Right lobe of liver (tissue), 6 donors: ENCODE data around the gene CLNK. TPM values are rescaled to one million over a fixed set of nuclear protein-coding genes. Genes with fewer than 3 reads are reported as not detected.

Experiments used
- ATAC-seq, 4 donors: fragments of 200-7000 bp; cut with Tn5 transposase; one replicate each; pipeline ENCODE4 v1.9.1; 2020; ENCODE audit warnings: mild to moderate bottlenecking in 4 of 4, moderate library complexity in 4 of 4
- DNase-seq, 3 donors: peaks; one replicate each; pipeline ENCODE4 v3.0.0-alpha.2; 2020
- H3K27ac ChIP-seq, 3 donors: fragments of 200-600 bp; one replicate each; pipeline ENCODE4 v1.8.0; 2022
- H3K27me3 ChIP-seq, 2 donors: fragments of 200-600 bp; one replicate each; pipeline ENCODE4 v1.8.0; 2022
- H3K36me3 ChIP-seq, 4 donors: fragments of 200-600 bp; sonication (generic) in 1 of 4; one replicate each; pipeline versions ENCODE4 v1.5.1 to v1.8.0; 2017 to 2022; ENCODE audit warnings: control low read depth in 1 of 4
- H3K4me1 ChIP-seq, 4 donors: fragments of 200-600 bp; sonication (generic) in 1 of 4; one replicate each; pipeline versions ENCODE4 v1.5.1 to v1.8.0; 2017 to 2022; ENCODE audit warnings: control low read depth in 1 of 4
- H3K4me3 ChIP-seq, 3 donors: fragments of 200-600 bp; one replicate each; pipeline ENCODE4 v1.8.0; 2022
- H3K9me3 ChIP-seq, 4 donors: fragments of 200-600 bp; sonication (generic) in 1 of 4; one replicate each; pipeline versions ENCODE4 v1.5.1 to v1.8.0; 2017 to 2022; ENCODE audit warnings: control low read depth in 1 of 4
- CTCF ChIP-seq, 4 donors: fragments of 200-600 bp in 3 of 4; fragments of 450-650 bp in 1 of 4; IDR thresholded peaks; one replicate each; pipeline versions ENCODE4 v1.5.1 to v1.8.0; 2016 to 2022; ENCODE audit warnings: antibody characterized with exemption in 4 of 4, mild to moderate bottlenecking in 2 of 4
- POLR2A ChIP-seq: fragments of 450-650 bp; IDR thresholded peaks from one replicate; pipeline ENCODE4 v1.6.1; 2017; ENCODE audit warnings: antibody characterized with exemption, mild to moderate bottlenecking
- WGBS: methylation state at CpG from one replicate; pipeline ENCODE4 v1.1.6; 2018; ENCODE audit warnings: low coverage, low lambda C conversion rate; ENCODE audit not compliant: insufficient coverage; ENCODE audit errors: missing lambda C conversion rate; 5-methylcytosine and 5-hydroxymethylcytosine counted together
- intact Hi-C, 2 donors: fragments of 100-400 bp; cut with DNase I; formaldehyde crosslinking; loops; one replicate each; pipeline versions ENCODE4 v1.11.2 to v1.14.1; 2022
- total RNA-seq, 6 experiments: library from RNA; depleted of rRNA in 2 of 6; stranded (reverse); fragments of >200 nt in 2 of 6; fragmentation: NEBNext Ultra II Directional in 3 of 6; extraction: Animal tissue kit (Norgen Biotek cat#: 25700) in 3 of 6; gene quantifications; one replicate each; pipeline versions ENCODE4 v1.1.0 to v1.2.4, GENCODE V29; 2016 to 2023
- donor health status: DM: no; HTN: yes; CAD: no.
- donor health status: DM: no; HTN: no; CAD: no.
- donor health status: DM: no; HTN: no; CAD: no.
- donor health status: DM: no; HTN: yes; CAD: no.
- donor health status: DM: no; HTN: yes; CAD: no.

Gene CLNK
- total RNA-seq, 6 experiments from 2014 or later: not detected

- TF ChIP-seq CTCF (IDR thresholded peaks at IDR 0.05) (no peak), POLR2A (no peak)
- DNase-seq (no peak), ATAC-seq (peak in 3 of 4 donors; percentile 27 to 80 (median 37))
- H3K27ac ChIP-seq: no peak overlapping the region
- intact Hi-C loops: no loop called here
- 35% methylated on average over 6 of the region's 11 CpGs for WGBS
- H3K4me3 ChIP-seq: no peak overlapping the region
- H3K4me1 ChIP-seq: no peaks in the 10 kb centered on the region
- H3K27me3 ChIP-seq: no peaks in the 10 kb centered on the region
- no peaks in the 10 kb centered on the region for H3K36me3 ChIP-seq
- H3K9me3 ChIP-seq: no peaks in the 10 kb centered on the region
Observed at GRCh38 chr4:10530137-10530786, 154.3 kb downstream of the CLNK start.

- no peaks in the 10 kb centered on the region for H3K9me3 ChIP-seq
- no peaks in the 10 kb centered on the region for H3K36me3 ChIP-seq
- no peak for TF ChIP-seq CTCF (IDR thresholded peaks at IDR 0.05)
- TF ChIP-seq POLR2A: no peak
- WGBS: 52% methylated on average over 2 of the region's 2 CpGs
- H3K4me1 ChIP-seq: no peaks in the 10 kb centered on the region
- intact Hi-C loops: no loop called here
- no peak for DNase-seq
- H3K27ac ChIP-seq: no peak overlapping the region
- H3K27me3 ChIP-seq: no peaks in the 10 kb centered on the region
- ATAC-seq: peak in 2 of 4 donors; percentile 30 to 69
- H3K4me3 ChIP-seq: no peak overlapping the region
Observed at GRCh38 chr4:10529291-10530136, 155.1 kb downstream of the CLNK start.

GRCh38 chr4:10527438-10527837, 157.1 kb downstream of the CLNK start:
- H3K9me3 ChIP-seq: no peaks in the 10 kb centered on the region
- no peak overlapping the region for H3K27ac ChIP-seq
- no peaks in the 10 kb centered on the region for H3K27me3 ChIP-seq
- H3K36me3 ChIP-seq: no peaks in the 10 kb centered on the region
- no peak for ATAC-seq
- no peaks in the 10 kb centered on the region for H3K4me1 ChIP-seq
- DNase-seq: no peak
- no peak for TF ChIP-seq CTCF (IDR thresholded peaks at IDR 0.05)
- no peak for TF ChIP-seq POLR2A
- intact Hi-C loops: no loop called here
- no peak overlapping the region for H3K4me3 ChIP-seq
- WGBS: 80% methylated on average over 2 of the region's 3 CpGs

GRCh38 chr4:10526429-10527222, 157.9 kb downstream of the CLNK start:
- ATAC-seq: no peak
- DNase-seq: no peak
- intact Hi-C loops: no loop called here

More at GRCh38 chr4:10526429-10527222, 157.9 kb downstream of the CLNK start:
- WGBS: 67% methylated on average over 12 of the region's 12 CpGs
- TF ChIP-seq CTCF (IDR thresholded peaks at IDR 0.05) (no peak), POLR2A (no peak)
- Histone ChIP-seq H3K27me3 (no peaks in the 10 kb centered on the region), H3K36me3 (no peaks in the 10 kb centered on the region), H3K27ac (no peak overlapping the region), H3K4me1 (no peaks in the 10 kb centered on the region), H3K9me3 (no peaks in the 10 kb centered on the region), H3K4me3 (no peak overlapping the region)
